AG10803 (cell line): ENCODE measurements around the gene SH3PXD2A.

Experiments
- DNase-seq: peaks from one replicate; pipeline ENCODE4 v3.0.0; 2010; ENCODE audit warnings: low read depth
- H3K4me3 ChIP-seq: 2 replicates; pipeline ENCODE4 v1.5.1; 2011; ENCODE audit warnings: mild to moderate bottlenecking, low read length, control low read depth
- CTCF ChIP-seq: conservative IDR thresholded peaks from 2 replicates; pipeline ENCODE4 v1.5.1; 2011; ENCODE audit warnings: mild to moderate bottlenecking, low read length, control low read depth, inconsistent platforms

Gene SH3PXD2A

GRCh38 chr10:103549349-103549685 lies 306.1 kb downstream of the SH3PXD2A start:
- TF ChIP-seq CTCF = no peak

GRCh38 chr10:103548581-103549348 lies 306.6 kb downstream of the SH3PXD2A start:
- DNase-seq = no peak
- no peak for TF ChIP-seq CTCF
- H3K4me3 ChIP-seq = no peak overlapping the region

More at GRCh38 chr10:103549349-103549685, 306.1 kb downstream of the SH3PXD2A start:
- no peak overlapping the region for H3K4me3 ChIP-seq
- DNase-seq = no peak

- no peak for TF ChIP-seq CTCF
- no peak overlapping the region for H3K4me3 ChIP-seq
- DNase-seq = no peak
Measured at GRCh38 chr10:103548006-103548405, 307.4 kb downstream of the SH3PXD2A start.

GRCh38 chr10:103547391-103547946 lies 307.9 kb downstream of the SH3PXD2A start:
- no peak for TF ChIP-seq CTCF
- no peak overlapping the region for H3K4me3 ChIP-seq
- no peak for DNase-seq

- TF ChIP-seq CTCF = no peak
- DNase-seq = no peak
- no peak overlapping the region for H3K4me3 ChIP-seq
Measured at GRCh38 chr10:103546401-103546800, 309.0 kb downstream of the SH3PXD2A start.

GRCh38 chr10:103545771-103546281 lies 309.6 kb downstream of the SH3PXD2A start:
- no peak for TF ChIP-seq CTCF
- no peak for DNase-seq
- H3K4me3 ChIP-seq = no peak overlapping the region

GRCh38 chr10:103545366-103545765 lies 310.0 kb downstream of the SH3PXD2A start:
- no peak for DNase-seq
- H3K4me3 ChIP-seq = no peak overlapping the region
- no peak for TF ChIP-seq CTCF
